Measurements from ENCODE around the gene POU2F2. TPM values are rescaled to one million over a fixed set of nuclear protein-coding genes. Genes with fewer than 3 reads are reported as not detected.

The POU2F2 gene
- total and polyA plus RNA-seq, 9 of the 15 experiments (the other 6 are each of a cell fraction or from before 2014, with no cell fraction given): 0.03 to 0.68 (median 0.14) TPM

GRCh38 chr19:42143341-42144234 lies 11.3 kb upstream of the POU2F2 start (continued):
- TF ChIP-seq HDAC2 (IDR thresholded peaks at IDR 0.05): no peak
- TF ChIP-seq MAZ (CRISPR knock-in tag; conservative IDR thresholded peaks at IDR 0.05 in 1 of 2, IDR thresholded peaks at IDR 0.05 in 1 of 2): 0 out of 4 replicates have a peak, but pooled peaks of 1 of the 2 experiments have one; percentile 34
- no peak for TF ChIP-seq SREBF2 (CRISPR knock-in tag; IDR thresholded peaks at IDR 0.05)
- TF ChIP-seq ZNF253 (CRISPR knock-in tag; conservative IDR thresholded peaks at IDR 0.05): no peak
- no peak for TF ChIP-seq KLF1 (tag; IDR thresholded peaks at IDR 0.05)
- peak in 1 of 2 experiments; percentile 51; a peak in 1 of 4 replicates for TF ChIP-seq RCOR1 (IDR thresholded peaks at IDR 0.05; ENCODE audit: borderline replicate concordance in 1 of 2, low read depth in 2 of 2, low read length in 2 of 2)
- no peak for TF ChIP-seq BRF1 (IDR thresholded peaks at IDR 0.05; ENCODE audit: borderline replicate concordance, extremely low read depth, insufficient read length)
- peak; percentile 98 for TF ChIP-seq EHMT2 (IDR thresholded peaks at IDR 0.05)
- TF ChIP-seq TEAD1 (CRISPR knock-in tag; IDR thresholded peaks at IDR 0.05): peak in 1 of 2 experiments; percentile 46; a peak in 1 of 4 replicates
- TF ChIP-seq PTRF (tag; IDR thresholded peaks at IDR 0.05): 0 out of 2 replicates have a peak, but pooled peaks have one; percentile 22
- TF ChIP-seq ZNF165 (CRISPR knock-in tag; IDR thresholded peaks at IDR 0.05; ENCODE audit: borderline replicate concordance): no peak
- TF ChIP-seq ZNF766 (CRISPR knock-in tag; conservative IDR thresholded peaks at IDR 0.05): peak; percentile 56; the same call in 1 of the 2 replicates
- no peak for TF ChIP-seq ZNF551 (CRISPR knock-in tag; IDR thresholded peaks at IDR 0.05)
- TF ChIP-seq MIER1 (IDR thresholded peaks at IDR 0.05; ENCODE audit: low read depth): peak; percentile 96

Measured in K562 (cell line).